GM12865 (cell line): ENCODE measurements around the gene HLCS.

Experiments used
- DNase-seq: peaks from one replicate; pipeline ENCODE4 v3.0.0; 2010; ENCODE audit warnings: low read depth
- H3K4me3 ChIP-seq: 2 replicates; pipeline ENCODE4 v1.5.1; 2011; ENCODE audit warnings: mild to moderate bottlenecking, low read depth, low read length, control low read depth
- TF ChIP-seq, protein P1 (sequence below): IDR thresholded peaks from 2 replicates; pipeline ENCODE4 v1.5.1; 2011; ENCODE audit warnings: low read length, control low read depth, low read depth, inconsistent platforms; ENCODE audit not compliant: insufficient read depth; ENCODE audit errors: missing control alignments

The HLCS gene

DNA sequence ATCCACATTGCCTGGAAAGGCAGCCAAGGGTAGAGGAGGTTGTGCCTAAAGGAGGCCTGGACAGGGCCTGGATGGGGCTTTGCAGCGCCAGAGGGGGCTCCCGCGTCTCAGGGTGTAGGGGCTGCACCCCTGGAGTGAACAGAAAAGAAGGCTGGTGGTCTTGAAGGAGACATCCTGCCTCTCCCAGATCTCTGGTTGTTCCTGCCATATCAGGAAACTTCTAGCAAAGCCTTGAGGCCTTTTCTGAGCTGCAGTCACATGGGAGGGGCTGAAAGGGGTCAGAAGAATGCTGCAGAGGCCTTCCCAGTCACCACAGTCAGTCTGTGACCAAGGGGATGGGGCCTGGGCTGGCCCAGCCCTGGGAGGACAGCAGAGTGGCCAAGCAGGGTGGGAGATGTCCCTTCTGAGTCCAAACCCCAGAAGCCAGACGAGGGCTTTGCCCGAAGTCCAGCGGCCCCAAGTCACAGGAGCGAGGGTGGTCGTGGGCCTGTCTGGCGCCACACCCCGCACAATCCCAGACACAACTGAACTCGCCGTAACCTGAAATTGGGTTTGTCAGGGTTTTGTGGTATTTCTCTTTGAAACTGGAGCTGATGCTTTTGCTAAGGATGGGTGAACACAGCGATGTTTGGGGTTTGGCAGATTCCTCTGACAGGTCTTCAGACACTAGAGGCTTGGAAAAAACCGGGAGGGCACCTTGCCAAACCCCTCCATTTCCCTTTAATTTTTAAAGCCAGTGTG lies 237.9 kb downstream of the HLCS start:
- DNase-seq: no peak
- H3K4me3 ChIP-seq: no peak overlapping the region
- TF ChIP-seq, protein P1, sequence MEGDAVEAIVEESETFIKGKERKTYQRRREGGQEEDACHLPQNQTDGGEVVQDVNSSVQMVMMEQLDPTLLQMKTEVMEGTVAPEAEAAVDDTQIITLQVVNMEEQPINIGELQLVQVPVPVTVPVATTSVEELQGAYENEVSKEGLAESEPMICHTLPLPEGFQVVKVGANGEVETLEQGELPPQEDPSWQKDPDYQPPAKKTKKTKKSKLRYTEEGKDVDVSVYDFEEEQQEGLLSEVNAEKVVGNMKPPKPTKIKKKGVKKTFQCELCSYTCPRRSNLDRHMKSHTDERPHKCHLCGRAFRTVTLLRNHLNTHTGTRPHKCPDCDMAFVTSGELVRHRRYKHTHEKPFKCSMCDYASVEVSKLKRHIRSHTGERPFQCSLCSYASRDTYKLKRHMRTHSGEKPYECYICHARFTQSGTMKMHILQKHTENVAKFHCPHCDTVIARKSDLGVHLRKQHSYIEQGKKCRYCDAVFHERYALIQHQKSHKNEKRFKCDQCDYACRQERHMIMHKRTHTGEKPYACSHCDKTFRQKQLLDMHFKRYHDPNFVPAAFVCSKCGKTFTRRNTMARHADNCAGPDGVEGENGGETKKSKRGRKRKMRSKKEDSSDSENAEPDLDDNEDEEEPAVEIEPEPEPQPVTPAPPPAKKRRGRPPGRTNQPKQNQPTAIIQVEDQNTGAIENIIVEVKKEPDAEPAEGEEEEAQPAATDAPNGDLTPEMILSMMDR: no peak

DNA sequence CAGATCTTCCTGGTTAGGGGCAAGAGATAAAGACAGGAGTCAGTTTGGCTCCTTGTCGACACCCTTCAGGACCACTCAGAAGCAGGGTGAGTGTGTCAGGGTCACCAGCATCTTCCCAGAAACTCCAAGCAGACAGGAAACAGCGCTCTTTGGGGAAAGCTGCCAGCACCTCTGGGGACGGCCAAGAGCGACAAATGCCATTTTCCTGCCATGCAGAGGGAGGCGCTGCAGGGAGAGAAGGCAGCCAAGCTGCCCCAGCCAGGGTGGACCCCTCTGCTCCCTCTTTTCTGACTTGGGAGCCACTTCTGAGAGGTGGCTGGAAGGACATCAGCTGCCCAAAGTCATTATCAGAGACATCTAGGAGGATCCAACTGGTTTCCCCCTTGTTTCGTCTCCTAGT lies 238.6 kb downstream of the HLCS start:
- TF ChIP-seq, protein P1: no peak
- H3K4me3 ChIP-seq: no peak overlapping the region
- no peak for DNase-seq

DNA sequence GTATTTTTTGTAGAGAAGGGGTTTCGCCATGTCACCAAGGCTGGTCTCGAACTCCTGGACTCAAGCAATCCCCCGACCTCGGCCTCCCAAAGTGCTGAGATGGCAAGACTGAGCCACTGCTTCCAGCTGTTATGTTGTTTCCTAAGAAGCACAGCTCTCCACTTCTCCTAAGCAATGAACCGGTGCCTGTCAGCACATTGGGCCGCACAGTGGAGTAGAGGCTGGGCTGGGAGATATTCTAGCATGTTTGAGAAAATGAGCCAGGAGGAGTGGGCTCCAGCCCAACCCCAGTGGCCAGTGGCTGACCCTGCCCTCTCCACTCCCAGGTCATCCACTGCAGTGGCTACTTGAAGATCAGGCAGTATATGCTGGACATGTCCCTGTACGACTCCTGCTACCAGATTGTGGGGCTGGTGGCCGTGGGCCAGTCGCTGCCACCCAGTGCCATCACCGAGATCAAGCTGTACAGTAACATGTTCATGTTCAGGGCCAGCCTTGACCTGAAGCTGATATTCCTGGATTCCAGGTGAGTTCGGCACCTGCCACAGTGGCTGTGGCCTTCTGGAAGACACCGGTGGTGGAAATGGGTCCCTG lies 240.6 kb downstream of the HLCS start:
- DNase-seq: no peak
- H3K4me3 ChIP-seq: no peak overlapping the region
- TF ChIP-seq, protein P1: no peak

DNA sequence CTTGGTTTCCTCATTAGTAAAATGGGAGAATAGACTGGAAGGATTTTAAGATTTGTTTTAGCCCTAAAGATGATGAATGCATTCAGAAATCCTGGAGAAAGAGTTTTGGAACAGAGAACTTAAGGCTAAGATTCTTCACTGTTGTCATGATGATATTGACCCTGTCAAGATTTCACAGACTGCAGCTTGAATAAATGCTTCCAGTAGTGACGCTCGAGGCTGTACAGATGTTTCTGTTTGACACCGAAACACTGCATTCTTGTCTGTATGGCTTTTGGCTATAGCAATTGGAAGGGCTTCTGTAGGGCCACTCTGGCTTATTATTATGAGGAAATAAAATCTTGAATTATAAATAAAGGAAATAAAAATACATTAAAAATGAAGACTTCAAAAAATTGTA lies 241.8 kb downstream of the HLCS start:
- H3K4me3 ChIP-seq: no peak overlapping the region
- DNase-seq: no peak
- TF ChIP-seq, protein P1: no peak

DNA sequence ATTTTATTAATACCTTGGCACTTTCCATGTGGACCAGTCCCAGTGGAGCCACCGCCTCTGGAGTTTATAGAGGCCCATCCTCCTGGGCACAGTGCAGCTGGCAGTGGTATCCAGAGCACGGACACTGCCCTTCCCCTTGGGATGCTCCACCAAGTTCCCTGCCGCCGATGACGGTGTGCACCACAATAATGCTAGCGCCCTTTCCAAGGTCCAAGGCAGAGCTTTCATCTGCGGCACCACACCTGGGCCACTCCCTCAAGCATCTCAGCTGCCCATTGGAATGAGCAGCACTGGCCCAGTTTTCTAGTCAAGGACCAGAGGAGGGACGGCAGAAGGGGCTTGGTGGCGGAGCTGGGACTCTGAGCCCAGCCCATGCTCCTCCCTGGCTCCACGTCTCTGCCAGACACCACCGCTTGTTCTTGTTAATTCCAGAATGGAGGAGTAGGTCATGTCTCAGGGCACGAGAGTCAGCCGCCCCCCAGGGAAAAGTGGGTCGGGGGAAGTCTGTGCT lies 243.0 kb downstream of the HLCS start:
- no peak for DNase-seq
- H3K4me3 ChIP-seq: no peak overlapping the region
- TF ChIP-seq, protein P1: no peak

DNA sequence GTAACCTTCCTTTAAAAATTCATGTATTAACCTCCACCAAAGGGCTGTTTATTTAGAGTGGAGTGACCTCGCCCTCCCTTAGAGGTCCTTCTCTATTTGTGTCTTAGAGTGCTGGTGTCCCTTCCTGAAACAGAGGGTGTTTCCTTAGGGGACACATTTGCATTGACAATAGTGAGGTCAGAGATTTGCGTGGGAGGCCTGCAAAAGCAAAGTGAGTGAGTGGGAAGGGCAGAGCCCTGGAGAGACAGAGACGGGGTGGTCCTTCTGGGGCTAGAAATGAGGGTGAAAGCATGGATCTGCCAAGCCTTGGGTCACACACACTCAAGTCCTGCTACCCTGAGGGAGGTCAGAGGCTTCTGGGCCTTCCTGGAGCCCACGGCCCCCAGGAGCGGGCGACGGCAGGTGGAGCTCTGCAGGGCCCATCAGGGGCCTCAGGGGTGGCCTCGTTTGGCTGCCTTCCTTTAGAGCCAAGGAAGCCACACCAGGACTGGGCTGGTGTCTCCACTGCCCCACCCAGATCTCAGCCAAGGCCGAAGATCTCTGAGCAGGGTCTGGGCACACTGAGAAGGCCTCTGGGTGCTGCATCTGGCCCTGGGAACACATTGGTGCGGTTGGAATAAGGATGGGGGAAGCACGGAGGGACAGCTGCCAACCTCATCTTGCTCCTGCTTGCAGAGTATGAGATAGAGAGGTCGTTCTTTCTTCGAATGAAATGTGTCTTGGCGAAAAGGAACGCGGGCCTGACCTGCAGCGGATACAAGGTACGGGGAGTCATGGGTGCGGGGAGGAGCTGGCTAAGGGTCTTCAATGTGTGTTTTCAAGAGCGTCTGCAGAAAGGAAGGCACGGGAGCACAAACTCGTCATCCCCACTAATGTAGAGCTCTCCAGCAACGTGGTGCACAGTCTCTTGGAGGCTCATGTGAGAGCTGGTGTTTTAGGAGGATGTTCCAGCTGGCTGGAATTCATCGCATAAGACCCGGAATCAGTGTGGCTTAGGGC lies 243.8 kb downstream of the HLCS start:
- TF ChIP-seq, protein P1: no peak
- no peak overlapping the region for H3K4me3 ChIP-seq
- no peak for DNase-seq
